SKM-1 (cell line): ENCODE data around the gene SMARCA2.
"Not testable (repeated sequence)": the region's sequence is repeated elsewhere in the genome, so short reads cannot be mapped to it uniquely, and the experiment has no call there.

ENCODE experiments used
- DNase-seq: peaks from one replicate; lab custom pipeline; 2025; ENCODE audit not compliant: unreplicated experiment; lab: John Stamatoyannopoulos, UW

The SMARCA2 gene

DNA sequence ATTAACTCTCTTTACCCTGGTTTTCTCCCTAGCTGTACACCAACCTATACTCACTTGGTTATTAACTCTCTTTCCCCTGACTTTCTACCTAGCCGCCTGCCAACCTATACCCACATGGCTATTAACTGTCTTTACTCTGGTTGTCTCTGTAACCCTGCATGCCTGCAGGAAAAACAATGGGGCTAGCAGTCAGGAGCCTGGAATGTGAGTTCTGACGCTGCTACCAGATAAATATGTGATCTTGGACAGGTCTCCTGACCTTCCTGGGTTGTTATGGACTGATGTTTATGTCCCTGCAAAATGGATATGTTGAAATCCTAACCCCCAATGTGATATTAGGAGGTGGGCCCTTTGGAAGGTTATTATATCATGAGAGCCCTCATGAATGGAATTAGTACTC, 119.2 kb downstream of the SMARCA2 start:
- no peak for DNase-seq

DNA sequence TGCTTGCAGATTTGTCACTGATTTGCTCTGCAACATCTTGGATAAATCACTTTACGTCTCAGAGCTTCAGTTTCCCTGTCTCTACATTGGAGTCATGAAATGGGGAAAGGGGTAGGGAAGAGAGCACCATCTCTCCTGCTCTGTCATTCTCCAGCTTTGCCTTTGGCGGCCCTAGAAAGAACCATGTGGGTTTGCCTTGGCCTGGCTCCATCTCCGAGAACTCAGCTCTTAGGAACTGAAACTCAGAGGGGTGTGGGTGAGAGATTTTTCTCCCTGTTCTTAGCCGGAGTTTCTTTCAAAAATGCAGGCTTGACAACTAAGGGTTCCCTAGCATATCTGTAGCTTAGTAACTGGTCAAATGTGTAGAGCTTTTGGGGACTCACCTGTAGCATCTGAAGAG, 123.5 kb downstream of the SMARCA2 start:
- no peak for DNase-seq

DNA sequence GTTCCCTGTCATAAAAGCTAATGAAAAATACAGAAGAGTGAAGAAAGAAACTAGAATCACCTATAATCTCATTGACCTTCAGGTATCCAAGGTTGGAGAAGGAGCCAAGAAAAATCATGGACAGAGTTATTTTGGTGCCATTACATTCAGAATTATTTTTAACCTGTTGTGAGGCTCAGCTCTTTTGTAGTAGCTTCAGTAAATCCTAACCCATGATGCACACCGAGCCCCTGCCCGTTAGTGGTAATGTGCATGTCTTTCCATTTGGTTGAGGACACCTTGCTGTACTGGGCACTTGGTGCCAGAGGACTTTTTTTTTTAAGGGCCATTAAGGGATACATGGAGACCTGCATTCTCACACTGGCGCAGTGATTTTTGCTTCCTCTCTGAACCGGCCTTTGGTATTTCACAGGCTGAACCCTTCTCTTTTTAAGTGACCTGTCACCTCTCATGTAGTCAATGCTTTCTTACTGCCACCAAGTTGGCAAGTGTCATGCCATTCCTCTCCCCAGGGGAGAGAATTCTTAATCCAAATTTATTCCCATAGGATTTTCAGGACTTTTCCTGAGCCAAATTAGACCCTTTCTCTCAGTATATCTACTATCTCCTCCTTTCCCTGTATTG, 125.6 kb downstream of the SMARCA2 start:
- no peak for DNase-seq

DNA sequence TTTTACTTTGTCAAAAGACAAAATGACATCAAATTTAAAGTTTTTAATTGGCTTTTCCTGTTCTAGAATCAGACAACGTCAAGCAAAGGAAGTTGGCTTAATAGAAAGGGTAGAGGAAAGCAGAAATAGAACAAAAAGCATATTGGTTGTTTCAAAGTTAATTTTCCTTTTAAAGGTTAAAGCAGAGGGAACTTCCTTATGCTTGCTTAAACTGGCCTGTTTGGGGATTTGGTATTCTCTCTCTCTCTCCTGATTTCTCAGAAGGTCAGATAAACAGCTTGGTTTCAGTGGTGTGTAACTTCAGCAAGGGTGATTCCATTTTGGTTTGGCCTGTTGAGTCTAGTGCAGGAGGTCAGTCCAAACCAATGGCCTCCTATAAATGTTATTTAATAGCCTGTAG, 127.1 kb downstream of the SMARCA2 start:
- no peak for DNase-seq

DNA sequence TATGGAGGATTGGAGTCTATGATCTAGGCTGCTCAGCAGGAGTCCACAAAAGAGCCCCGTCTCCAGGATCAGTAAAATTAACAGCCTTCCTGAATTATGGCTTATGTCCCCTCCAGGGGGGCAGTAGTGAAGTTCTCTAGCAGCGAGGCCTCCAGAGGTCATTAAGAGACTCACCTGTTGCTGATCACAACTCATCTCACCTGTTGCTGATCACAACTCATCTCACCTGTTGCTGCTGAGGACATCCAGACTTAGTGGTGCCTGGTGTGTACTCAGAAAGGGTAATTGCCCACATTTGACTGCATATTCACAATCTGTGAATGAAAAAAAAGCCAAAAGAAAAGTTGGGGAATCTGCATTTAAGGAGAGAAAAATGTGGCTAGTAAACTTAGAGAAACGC, 129.5 kb downstream of the SMARCA2 start:
- no peak for DNase-seq

DNA sequence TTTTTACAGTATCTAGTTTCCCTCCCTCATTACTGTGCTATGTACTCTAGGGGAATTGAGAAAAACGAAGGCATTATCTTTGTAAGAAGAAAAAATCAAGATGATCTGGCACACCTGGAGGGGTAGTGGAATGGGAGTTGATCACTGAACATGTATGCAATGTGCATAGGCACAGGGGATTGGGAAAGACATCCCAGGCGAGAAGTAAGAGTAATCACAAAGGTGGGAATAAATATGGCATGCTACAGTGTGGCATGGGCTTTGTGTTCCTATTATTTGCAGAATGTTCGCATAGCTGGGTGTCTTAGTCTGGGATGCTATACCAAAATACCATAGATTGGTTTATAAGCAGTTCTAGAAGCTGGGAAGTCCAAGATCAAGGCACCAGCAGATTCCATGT, 130.6 kb downstream of the SMARCA2 start:
- DNase-seq: no peak

DNA sequence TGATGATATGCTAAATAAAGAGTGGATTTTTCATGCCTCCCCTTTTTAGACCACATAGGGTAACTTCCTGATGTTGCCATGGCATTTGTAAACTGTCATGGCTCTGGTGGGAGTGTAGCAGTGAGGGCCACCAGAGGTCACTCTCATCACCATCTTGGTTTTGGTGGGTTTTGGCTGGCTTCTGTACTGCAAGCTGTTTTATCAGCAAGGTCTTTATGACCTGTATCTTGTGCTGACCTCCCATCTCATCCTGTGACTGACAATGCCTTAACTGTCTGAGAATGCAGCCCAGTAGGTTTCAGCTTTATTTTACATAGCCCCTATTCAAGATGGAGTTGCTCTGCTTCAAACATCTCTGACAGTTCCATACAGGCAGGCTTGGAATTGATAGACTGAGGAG, 131.6 kb downstream of the SMARCA2 start:
- DNase-seq: not testable (repeated sequence)

DNA sequence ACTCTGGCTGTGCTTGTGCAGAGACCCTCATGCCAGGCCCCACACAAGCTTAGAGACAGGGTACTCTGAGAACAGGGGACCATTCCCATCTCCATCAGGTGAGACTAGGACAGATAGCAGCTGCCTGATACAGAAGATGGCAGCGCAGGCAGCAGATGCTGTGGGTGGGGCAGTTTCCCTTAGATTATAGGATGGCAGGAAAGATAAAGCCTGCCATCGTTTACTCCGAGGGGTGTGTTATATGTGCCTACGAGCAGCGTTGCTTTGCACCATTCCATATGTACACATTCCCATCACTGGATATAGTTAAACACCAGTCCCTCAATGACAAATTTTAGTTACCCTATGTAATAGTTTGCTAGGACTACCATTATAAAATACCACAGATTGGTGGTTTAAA, 135.2 kb downstream of the SMARCA2 start:
- DNase-seq: no peak

DNA sequence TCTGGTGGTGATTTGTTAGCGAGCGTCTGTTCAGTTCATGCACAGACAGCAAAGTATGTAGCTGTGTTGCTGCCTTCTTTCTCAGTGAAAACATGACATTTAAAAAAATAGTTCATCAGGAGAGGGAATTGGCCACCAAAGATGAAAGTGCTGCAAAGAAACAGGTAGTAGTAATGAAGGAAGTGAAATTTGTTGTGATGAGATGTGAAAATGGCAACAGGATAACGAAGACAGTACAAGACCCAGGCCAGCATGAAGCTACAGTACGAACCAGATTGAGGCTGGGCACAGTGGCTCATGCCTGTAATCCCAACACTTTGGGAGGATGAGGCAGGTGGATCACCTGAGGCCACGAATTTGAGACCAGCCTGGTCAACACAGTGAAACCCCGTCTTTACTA, 136.0 kb downstream of the SMARCA2 start:
- DNase-seq: no peak

DNA sequence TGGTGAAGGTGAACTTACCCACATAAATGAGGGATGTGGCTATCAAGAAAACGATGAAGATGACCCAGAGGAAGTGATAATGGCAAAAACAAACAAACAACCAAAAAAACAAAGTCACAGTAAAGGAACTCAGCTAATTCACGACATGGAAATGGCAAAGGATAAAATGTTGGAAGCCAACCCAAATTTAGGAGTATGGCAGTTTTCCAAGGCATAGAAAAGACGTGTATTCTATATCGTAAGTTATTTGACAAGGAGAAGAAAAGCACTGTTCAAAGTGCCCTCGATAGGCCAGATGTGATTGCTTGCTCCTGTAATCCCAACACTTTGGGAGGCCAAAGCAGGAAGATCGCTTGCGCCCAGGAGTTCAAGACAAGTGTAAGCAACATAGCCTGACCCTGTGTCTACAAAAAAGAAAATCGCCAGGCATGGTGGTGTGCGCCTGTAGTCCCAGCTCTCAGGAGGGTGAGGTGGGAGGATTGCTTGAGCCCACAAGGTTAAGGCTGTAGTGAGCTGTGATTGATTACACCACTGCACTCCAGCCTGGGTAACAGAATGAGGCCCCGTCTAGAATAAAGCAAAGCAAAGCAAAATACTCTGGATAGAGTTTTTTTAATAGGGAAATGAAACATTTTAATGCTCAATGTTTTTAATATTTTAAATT, 138.0 kb downstream of the SMARCA2 start:
- no peak for DNase-seq

DNA sequence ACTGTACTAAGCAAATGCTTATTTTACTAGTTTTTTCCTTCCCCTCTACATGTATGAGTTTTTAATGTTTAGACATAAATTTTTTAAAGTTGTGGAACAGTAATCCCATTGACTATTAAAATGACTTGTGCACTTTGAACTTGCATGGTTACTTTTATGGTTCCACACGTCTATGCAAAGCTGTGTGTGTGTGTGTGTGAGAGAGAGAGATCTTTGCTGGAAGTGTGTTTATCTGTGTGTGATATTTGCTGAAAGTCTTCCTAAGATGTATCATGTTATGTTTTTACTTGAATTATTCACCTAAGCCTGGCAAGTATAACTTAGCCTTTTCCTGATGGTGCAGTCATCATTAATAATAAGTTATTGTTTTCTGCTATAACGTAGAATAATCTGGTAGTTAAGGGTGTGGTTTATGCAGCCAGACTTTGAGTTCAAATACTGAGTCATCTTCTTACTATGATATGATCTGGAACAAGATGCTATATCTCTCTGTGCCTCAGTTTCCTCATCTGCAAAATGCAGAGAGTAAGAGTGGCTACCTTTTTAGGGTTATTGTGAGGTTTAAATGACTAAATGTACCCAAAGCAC, 138.6 kb downstream of the SMARCA2 start:
- DNase-seq: no peak

DNA sequence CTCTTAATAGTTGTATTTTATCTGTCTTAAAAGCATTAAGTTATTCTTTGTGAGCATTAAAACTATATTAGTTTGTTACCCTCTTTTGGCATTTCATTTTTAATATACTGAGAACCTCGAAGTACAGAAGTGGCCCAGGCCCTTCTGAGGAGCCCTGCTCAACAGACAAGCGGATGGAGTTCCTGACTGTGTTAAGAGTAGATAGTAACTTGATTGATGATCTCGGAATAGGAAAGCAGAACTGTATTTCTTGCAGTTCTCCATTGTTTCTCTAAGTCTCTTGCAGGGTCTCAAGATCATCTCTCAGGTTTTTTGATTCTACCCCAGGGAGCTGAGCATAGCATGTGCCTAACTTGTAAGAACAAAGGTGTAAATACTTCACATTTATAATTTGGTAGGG, 139.6 kb downstream of the SMARCA2 start:
- no peak for DNase-seq

DNA sequence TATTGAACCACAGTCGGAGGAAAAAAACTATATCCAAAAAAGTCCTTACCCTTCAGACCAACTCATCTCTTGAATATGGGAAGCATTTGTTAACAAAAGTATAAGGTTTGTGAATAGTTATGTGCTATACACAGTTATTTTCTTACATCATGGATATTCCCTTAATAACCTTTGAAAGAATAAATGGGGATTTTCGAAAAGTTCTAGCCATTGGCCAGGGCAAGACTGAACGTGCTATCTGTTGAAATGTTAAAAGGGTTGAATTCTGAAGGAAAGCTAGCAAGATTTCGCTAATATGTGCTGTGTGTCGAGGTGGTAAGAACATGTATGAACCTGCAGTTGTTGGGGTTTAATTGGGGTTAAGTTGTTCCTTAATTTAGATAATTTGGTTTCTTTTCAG, 140.8 kb downstream of the SMARCA2 start:
- no peak for DNase-seq

DNA sequence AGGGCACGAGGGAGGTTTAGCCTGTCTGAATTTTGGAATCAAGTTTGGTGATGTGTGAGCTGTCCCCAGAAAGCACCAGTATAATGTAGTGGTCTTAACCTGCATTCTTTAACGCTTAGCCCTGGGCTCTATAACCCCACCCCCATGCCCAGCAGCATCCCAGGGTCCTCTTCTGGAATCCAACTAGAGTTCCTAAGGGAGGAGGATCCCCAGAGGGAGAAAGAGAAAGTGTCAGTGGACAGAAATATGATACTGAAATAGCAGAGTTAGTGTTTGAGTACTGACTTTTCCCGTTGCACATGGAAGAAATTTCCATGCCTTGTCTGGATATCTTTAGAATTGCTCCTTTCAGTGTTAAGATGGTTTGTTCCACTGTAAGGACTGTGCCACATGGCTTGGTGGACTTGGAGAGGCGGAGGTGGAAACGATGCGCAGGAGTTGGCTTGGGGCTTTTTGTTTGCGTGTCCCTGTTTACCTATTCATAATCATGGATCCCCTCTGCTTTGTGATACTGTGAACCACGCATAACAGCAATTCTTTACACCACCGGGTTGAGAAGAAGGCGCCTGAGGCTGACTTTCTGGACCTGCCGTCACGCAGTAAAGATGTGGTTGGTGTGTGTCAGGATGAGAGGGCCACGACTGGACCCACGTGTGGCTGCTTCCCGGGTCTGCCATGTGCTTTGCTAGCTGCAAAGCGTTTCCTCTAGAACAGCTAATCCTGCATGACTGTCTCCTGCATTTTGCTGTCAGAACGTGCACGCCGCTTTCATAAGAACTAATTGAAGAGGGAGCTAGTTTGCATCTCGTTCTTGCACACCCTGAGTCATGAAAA, 142.3 kb downstream of the SMARCA2 start:
- DNase-seq: no peak

DNA sequence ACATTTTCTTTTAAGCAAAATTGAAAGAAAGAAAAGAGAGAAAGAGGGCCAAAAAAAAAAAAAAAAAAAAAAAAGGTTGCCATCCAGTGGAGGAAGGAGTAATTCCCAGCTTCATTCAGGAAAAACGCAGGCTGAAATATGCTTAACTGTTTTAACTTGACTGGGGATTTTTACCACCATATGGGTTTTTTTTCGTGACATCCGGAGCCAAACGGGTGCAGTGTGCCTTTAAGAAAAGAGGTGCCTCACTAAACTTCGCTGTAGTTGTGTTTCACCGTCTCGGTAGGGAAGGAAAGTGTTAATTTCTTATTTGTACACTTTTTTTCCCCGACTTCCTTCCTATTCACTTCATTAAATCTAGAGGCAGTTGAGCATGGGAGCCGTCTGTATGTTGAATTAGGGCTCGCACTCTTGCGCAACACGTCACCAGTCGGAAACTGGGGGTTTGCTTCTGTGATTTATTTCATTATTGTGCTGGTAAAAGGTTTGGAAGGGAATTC, 143.0 kb downstream of the SMARCA2 start:
- DNase-seq: no peak

DNA sequence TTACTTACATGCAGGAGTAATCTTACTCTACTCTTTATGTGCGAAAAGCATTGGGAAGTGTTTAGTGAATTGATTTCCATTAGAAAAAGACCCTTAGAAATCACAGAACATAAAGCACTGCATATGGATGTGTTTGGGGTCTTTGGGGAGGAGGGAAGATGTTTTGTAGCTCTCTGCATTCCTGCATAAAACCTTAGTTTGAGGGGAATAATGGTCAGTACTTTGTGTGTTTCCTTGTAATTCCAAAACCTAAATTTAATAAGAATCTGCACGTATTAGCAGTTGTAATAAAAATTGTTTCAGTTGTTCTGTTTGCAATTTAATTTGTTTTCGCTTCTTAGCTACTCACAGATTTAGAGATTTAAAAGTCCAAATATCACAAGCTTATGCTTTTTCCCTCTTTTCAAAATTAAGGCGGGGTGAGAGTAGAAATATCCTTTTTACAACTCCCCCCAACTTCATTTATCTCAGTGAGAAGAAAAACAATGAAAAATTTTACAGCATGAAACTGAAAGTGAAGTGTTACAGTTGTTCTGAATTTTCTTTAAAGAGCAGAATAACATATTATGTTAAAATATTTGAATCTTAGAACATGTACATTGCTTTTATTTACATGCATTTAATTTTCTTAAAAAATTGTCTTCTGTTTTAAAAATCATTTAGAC, 143.8 kb downstream of the SMARCA2 start:
- no peak for DNase-seq

DNA sequence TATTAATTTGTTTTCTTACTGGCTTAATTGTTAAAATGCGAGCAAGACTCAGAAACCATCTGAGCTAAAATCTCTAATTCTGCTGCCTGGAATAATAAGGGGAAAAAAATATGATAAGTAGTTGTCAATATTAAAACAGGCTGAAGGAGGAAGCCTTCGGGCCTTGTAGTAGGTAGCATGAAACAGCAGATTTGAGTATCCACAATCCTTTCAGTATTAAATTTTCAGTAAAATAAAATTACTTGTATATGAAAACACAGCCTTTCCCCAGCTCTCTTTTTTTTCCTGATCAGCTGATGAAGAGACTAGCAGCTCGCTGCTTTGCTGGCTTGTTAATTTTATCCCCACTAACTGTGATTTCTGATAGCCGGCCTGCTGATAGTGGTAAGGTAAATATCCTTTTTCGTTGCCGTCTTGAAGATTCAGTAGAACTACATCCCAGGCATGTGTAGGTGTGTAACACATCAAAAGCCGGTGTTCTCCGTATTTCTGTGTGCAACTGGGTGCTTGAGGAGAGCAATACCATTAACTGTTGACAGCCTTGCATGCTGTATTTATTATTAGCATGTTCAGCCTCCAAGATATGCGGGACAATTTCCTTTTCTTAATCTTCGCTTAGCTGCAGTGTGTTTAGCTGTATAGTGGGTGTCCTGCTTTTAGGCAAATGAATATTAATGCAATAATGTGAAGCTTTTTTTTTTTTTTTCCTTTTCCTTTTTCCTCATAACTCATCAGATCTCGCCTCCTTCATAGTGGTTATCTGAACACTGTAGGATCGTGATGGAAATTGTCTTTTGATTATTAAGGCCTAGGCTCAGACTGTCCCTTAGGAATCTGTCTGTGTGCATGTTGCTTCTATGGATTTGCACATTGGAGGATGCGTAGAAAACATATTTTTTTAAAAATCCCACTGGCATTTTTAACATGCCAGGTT, 144.6 kb downstream of the SMARCA2 start:
- no peak for DNase-seq

DNA sequence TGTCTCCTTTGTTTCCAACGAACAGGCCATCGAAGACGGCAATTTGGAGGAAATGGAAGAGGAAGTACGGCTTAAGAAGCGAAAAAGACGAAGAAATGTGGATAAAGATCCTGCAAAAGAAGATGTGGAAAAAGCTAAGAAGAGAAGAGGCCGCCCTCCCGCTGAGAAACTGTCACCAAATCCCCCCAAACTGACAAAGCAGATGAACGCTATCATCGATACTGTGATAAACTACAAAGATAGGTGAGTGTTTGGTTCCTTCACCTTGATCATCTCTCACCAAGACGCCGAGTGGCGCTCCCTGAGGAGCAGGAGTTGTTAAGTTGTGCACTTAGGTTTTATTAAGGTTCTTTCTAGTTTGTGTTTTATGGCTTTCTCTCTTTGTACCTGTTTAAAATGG, 146.5 kb downstream of the SMARCA2 start:
- DNase-seq: no peak

DNA sequence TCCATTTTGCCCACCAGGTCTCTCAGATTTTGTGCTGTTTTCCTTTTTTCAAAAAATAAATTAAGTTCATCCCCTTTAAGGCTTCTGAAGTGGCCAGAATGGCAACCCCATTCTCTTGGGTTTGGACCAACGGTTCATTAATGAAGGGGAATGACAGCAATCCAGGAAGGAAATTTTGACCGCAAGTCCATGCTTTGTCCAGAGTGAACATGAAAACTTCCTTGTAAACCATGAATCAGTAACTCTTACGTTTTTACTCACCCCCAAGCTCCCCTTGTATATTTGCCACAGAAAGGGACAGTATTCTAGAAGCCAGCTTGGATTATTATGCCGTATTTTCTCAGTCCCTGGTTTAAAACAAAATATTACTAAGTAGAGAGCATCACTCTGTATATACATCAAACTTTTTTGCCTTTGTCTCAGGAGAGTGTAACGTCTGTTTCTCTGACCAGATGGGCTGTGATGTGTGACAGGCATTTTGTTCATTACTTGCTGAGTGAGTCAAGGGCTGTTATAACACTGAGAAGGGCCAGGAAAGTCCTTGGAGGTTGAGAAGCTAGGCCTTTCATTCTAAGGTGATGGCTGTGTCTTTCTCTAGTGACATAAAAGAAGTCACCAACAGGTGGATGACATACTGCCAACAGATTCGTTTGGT, 148.2 kb downstream of the SMARCA2 start:
- no peak for DNase-seq

DNA sequence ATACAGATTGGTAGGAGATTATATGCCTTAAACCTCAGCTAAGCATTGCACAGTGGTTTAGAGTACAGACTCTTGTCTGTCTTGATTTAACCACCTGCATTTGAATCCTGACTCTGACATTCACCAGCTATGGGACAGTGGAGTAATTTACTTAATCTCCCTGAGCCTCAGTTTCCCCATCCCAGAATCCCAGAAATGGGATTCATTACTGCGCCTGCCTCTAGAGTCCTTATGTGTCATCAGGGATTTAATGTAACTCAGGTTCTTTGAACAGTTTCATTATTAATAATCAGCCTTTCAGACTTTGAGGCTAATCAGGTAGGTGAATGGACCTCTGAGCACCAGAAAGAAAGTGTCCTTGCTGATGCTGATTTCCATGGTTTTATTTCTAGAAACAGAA, 149.1 kb downstream of the SMARCA2 start:
- DNase-seq: no peak
